A549 treated with CpdA at 1 μM for 4 hours (cell line): ENCODE data around the gene RNF168. TPM values are rescaled to one million over a fixed set of nuclear protein-coding genes. Genes with fewer than 3 reads are reported as not detected.

Source experiments
- total RNA-seq: library from RNA; stranded (reverse); fragments of 200-300 nt; extraction: Qiagen RNA extraction; gene quantifications from 5 replicates; pipeline ENCODE4 v1.2.3, GENCODE V29; 2022; ENCODE audit warnings: low read depth

RNF168 gene, protein sequence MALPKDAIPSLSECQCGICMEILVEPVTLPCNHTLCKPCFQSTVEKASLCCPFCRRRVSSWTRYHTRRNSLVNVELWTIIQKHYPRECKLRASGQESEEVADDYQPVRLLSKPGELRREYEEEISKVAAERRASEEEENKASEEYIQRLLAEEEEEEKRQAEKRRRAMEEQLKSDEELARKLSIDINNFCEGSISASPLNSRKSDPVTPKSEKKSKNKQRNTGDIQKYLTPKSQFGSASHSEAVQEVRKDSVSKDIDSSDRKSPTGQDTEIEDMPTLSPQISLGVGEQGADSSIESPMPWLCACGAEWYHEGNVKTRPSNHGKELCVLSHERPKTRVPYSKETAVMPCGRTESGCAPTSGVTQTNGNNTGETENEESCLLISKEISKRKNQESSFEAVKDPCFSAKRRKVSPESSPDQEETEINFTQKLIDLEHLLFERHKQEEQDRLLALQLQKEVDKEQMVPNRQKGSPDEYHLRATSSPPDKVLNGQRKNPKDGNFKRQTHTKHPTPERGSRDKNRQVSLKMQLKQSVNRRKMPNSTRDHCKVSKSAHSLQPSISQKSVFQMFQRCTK
- total RNA-seq: 4.2 to 5.6 TPM (median 4.5 TPM) in 5 replicates

DNA sequence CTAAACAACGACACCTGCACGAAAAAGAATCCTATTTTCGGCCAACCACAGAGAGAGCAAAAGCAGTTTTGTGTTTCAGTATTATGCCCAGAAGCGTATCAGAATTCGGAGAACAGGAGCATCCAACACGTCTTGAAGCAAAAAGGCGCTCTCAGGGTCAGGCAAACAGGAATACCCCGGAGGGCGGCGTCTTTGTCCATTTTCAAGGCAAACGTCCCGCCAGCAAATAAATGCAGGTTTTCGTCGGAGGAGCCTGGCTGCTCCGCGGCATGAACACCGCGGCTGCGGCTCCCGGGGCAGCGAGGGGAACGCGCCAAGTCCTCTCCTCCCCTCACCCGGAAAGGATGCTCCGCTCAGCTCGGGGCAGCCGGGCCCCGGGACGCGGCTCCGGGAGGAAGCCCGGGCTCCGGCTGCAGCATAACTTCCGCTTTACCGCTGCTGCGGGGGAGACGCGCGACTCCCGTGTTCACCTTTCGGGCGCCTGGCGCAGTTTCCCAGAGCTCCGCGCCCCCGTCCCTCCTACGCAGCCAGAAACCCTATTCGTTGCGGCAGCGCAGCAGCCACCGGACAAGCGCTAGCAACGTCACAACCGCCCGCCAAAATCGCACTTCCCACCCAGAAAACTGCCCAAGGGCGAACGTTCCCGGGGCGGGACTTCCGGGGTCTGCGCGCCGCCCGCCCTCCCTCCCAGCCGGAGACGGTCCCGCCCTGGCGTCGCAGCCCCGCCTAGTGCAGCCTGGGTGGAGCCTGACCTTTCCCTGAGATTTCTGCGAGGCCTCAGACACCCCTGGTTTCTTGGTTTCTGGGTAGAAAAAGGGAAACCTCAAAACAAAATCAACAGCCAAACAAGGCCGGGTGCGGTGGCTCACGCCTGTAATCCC, at the start of gene RNF168:
RNF168 (minus strand) TSS at position 573 of the 881 bp plus-strand sequence. CDS start 595 bp downstream, outside the sequence.

DNA sequence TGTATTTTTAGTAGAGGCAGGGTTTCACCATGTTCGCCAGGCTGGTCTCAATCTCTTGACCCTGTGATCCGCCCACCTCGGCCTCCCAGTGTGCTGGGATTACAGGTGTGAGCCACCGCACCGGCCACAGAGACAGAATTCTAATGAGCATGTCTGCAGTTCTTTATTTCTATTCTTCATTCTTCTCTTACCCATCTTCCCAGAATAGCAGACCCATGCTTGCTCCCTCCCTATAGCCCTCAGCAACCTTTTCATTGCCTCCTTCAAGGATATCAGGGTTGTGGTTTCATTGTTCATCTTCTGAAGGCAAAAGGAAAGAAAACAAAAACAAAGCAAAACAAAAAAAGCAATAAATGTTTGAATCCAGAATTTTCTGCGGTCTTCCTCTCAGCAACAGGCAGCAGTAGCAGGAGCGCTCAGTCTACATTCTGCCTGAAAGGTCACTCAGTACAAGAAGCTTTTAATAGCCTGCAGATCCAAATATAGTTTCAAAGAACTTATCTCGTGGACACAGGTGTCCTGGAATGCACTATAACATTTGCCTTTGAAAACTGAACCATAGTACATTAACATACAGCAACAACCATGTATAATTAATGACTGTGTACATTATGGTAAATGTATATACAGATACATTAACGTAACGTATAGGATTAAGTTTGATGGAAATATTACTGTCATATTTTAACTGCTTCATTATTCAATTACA, 11.5 kb upstream of the RNF168 start, which contains the start of gene SMCO1:
SMCO1 (minus strand) TSS at position 434 of the 709 bp plus-strand sequence; CDS start at position 297, 137 bp downstream.

DNA sequence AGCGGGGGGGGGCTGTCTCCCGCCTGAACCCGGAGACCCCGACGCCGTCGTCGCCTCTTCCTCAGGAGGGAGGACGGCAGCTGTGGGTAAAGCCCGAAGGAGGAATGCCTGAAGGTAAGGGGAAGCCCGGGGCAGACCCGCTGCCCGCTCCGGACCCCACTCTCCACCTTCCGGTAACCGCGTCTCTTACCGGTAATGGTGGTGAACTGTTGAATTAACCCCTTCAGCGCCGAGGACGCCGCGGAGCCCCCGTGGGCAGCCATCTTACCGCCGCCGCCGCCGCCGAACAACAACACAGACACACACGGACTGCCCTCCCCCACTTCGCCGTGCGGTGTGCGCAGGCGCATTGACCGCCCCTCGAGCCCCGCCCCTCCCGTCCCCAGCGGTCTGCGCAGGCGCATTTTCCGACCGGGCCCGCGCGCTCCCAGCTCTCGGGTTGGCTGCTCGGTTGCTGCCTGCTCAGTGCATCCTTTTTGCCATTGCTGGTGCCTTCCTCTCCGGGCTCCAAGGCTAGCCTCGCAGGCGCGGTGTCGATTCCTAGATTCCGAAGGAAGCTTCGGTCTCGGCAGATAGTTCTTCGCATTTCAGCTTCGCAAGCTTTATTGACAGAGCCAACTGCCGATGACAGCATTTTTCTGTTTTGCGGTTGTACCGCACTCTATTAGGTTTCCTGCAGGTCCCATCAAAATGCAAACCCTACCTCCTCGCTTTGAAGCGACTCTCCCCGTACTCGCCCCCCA, 71.3 kb downstream of the RNF168 start, which contains the start of gene UBXN7:
UBXN7 (minus strand) TSS at position 291 of the 743 bp plus-strand sequence; CDS start at position 263, 28 bp downstream.

Other genes starting within 250 kb of the RNF168 start
- gene PCYT1A, start 216.0 kb downstream of the RNF168 start, total RNA-seq: 29.9 to 41.7 TPM (median 34.6 TPM) in 5 replicates
- gene DYNLT2B, start 185.5 kb downstream of the RNF168 start, total RNA-seq: 23.0 to 26.1 TPM (median 23.6 TPM) in 5 replicates
- 8.5 to 12.0 TPM (median 10.8 TPM) in 5 replicates for gene TM4SF19, start 165.4 kb downstream of the RNF168 start, total RNA-seq
- 5.7 to 10.1 TPM (median 9.1 TPM) in 5 replicates for gene UBXN7, start 71.3 kb downstream of the RNF168 start, total RNA-seq
- gene SMCO1, start 11.6 kb upstream of the RNF168 start, total RNA-seq: not detected in 5 replicates
- 8.8 to 11.4 TPM (median 10.4 TPM) in 5 replicates for gene WDR53, start 64.8 kb upstream of the RNF168 start, total RNA-seq
- gene FBXO45, start 64.9 kb upstream of the RNF168 start, total RNA-seq: 6.8 to 8.2 TPM (median 7.2 TPM) in 5 replicates
- not detected in 5 replicates for gene NRROS, start 135.9 kb upstream of the RNF168 start, total RNA-seq
- gene CEP19, start 208.5 kb upstream of the RNF168 start, total RNA-seq: 3.1 to 3.6 TPM (median 3.4 TPM) in 5 replicates
- gene PIGX, start 208.6 kb upstream of the RNF168 start, total RNA-seq: 26.9 to 32.4 TPM (median 29.9 TPM) in 5 replicates
- 32.8 to 55.4 TPM (median 38.1 TPM) in 5 replicates for gene PAK2, start 236.1 kb upstream of the RNF168 start, total RNA-seq